H1 (cell line): ENCODE data around the gene RASD2. TPM values are rescaled to one million over a fixed set of nuclear protein-coding genes. Genes with fewer than 3 reads are reported as not detected.

Experiments used
- CTCF ChIA-PET: fragments of 300-600 bp; sonication (Branson Sonifier 250); formaldehyde crosslinking; loops from one replicate; lab custom pipeline; 2021; ENCODE audit not compliant: partially characterized antibody; lab: Charles Lee
- POLR2A ChIA-PET: fragments of 300-600 bp; sonication (Branson Sonifier 250); formaldehyde crosslinking; loops from one replicate; lab custom pipeline; 2021; ENCODE audit warnings: inconsistent platforms; ENCODE audit not compliant: partially characterized antibody; lab: Charles Lee
- DNase-seq, 2 experiments: peaks; one replicate each; pipeline versions ENCODE4 v3.0.0 to v3.0.0-alpha.2; 2010 to 2022; ENCODE audit warnings: low spot score in 2 of 2, low read depth in 1 of 2, mixed read lengths in 1 of 2
- FAIRE-seq: peaks from 2 replicates; lab custom pipeline; 2011; peaks lifted over from hg19 to GRCh38; lab: Jason Lieb, UNC
- H2AFZ ChIP-seq: 2 replicates; pipeline ENCODE4 v1.8.1; 2012; ENCODE audit warnings: low read length, inconsistent platforms
- H2AK5ac ChIP-seq: 2 replicates; pipeline ENCODE4 v1.6.1; 2013; ENCODE audit warnings: low read depth, low read length
- H2BK120ac ChIP-seq: replicated peaks from 2 replicates; pipeline ENCODE3; 2013; ENCODE audit warnings: low read depth, low read length, inconsistent platforms
- H2BK12ac ChIP-seq: 2 replicates; pipeline ENCODE4 v1.6.1; 2013; ENCODE audit warnings: low read depth, low read length
- H2BK15ac ChIP-seq: 2 replicates; pipeline ENCODE4 v1.6.1; 2013; ENCODE audit warnings: low read length
- H2BK20ac ChIP-seq: 2 replicates; pipeline ENCODE4 v1.6.1; 2013; ENCODE audit warnings: low read length
- H2BK5ac ChIP-seq: 2 replicates; pipeline ENCODE4 v1.6.1; 2013; ENCODE audit warnings: low read depth, low read length
- H3K14ac ChIP-seq: 2 replicates; pipeline ENCODE4 v1.6.1; 2013; ENCODE audit warnings: inconsistent platforms; ENCODE audit not compliant: insufficient read length
- H3K18ac ChIP-seq: 2 replicates; pipeline ENCODE4 v1.6.1; 2013; ENCODE audit warnings: low read length; ENCODE audit errors: extremely low read depth
- H3K23ac ChIP-seq: 2 replicates; pipeline ENCODE4 v1.6.1; 2013; ENCODE audit warnings: inconsistent platforms; ENCODE audit not compliant: insufficient read length
- H3K23me2 ChIP-seq: 2 replicates; pipeline ENCODE4 v1.6.1; 2013; ENCODE audit warnings: low read depth, low read length
- H3K27ac ChIP-seq: 2 replicates; pipeline ENCODE4 v1.6.1; 2011; ENCODE audit warnings: low read depth, low read length, inconsistent platforms
- H3K27me3 ChIP-seq, 4 experiments: replicated peaks in 1 of 4; 1 replicate in 1 of 4; 2 replicates in 3 of 4; pipeline versions ENCODE4 v1.6.1 to v1.8.1; 2011 to 2013; ENCODE audit warnings: low read length in 3 of 4, mild to moderate bottlenecking in 3 of 4, inconsistent platforms in 2 of 4, mixed read lengths in 2 of 4, moderate library complexity in 1 of 4; ENCODE audit not compliant: control insufficient read depth in 3 of 4, insufficient read depth in 3 of 4; ENCODE audit errors: extremely low read depth in 1 of 4
- H3K36me3 ChIP-seq, 4 experiments: 2 replicates each; pipeline versions ENCODE4 v1.6.1 to v1.8.1; 2011 to 2013; ENCODE audit warnings: mild to moderate bottlenecking in 4 of 4, low read length in 3 of 4, moderate library complexity in 2 of 4, control low read depth in 1 of 4, inconsistent platforms in 1 of 4; ENCODE audit not compliant: insufficient read depth in 4 of 4, control insufficient read depth in 2 of 4
- H3K4ac ChIP-seq: replicated peaks from 2 replicates; pipeline ENCODE3; 2013; ENCODE audit warnings: low read length, low read depth, mixed read lengths, inconsistent platforms; ENCODE audit not compliant: insufficient read length
- H3K4me1 ChIP-seq, 4 experiments: replicated peaks in 1 of 4; 1 replicate in 1 of 4; 2 replicates in 3 of 4; pipeline versions ENCODE4 v1.6.1 to v1.8.1; 2011 to 2013; ENCODE audit warnings: low read length in 3 of 4, inconsistent platforms in 2 of 4, mixed read lengths in 1 of 4; ENCODE audit not compliant: insufficient read depth in 4 of 4, control insufficient read depth in 3 of 4
- H3K4me2 ChIP-seq, 2 experiments: 2 replicates each; pipeline versions ENCODE4 v1.6.1 to v1.8.1; 2011 to 2013; ENCODE audit warnings: low read depth in 2 of 2, low read length in 2 of 2, control low read depth in 1 of 2, inconsistent platforms in 1 of 2, mild to moderate bottlenecking in 1 of 2; ENCODE audit not compliant: insufficient read depth in 1 of 2
- H3K4me3 ChIP-seq, 4 experiments: fragments of 200-600, 300-600 bp in 1 of 4; sonication (generic), shearing (Covaris generic), sonication (Bioruptor Twin) in 1 of 4; 2 replicates each; pipeline versions ENCODE4 v1.5.1 to v1.8.1; 2011 to 2016; ENCODE audit warnings: low read length in 4 of 4, low read depth in 3 of 4, control low read depth in 2 of 4, inconsistent platforms in 2 of 4, mild to moderate bottlenecking in 2 of 4, mixed read lengths in 1 of 4, moderate library complexity in 1 of 4; ENCODE audit not compliant: insufficient read depth in 2 of 4; ENCODE audit errors: extremely low read depth in 1 of 4
- H3K56ac ChIP-seq: replicated peaks from 2 replicates; pipeline ENCODE3; 2013; ENCODE audit warnings: low read depth, mild to moderate bottlenecking, mixed read lengths, low read length, inconsistent platforms; ENCODE audit not compliant: insufficient read length
- H3K79me1 ChIP-seq: 2 replicates; pipeline ENCODE4 v1.6.1; 2013; ENCODE audit warnings: low read depth, low read length, control low read depth
- H3K79me2 ChIP-seq, 2 experiments: 2 replicates each; pipeline versions ENCODE4 v1.6.1 to v1.8.1; 2012 to 2013; ENCODE audit warnings: low read length in 2 of 2, mild to moderate bottlenecking in 2 of 2, inconsistent platforms in 1 of 2; ENCODE audit not compliant: insufficient read depth in 2 of 2, control insufficient read depth in 1 of 2
- H3K9ac ChIP-seq, 4 experiments: replicated peaks in 1 of 4; 1 replicate in 1 of 4; 2 replicates in 3 of 4; pipeline versions ENCODE4 v1.6.1 to v1.8.1; 2011 to 2013; ENCODE audit warnings: low read depth in 3 of 4, low read length in 3 of 4, control low read depth in 2 of 4, mild to moderate bottlenecking in 2 of 4, moderate library complexity in 2 of 4, inconsistent platforms in 1 of 4; ENCODE audit errors: extremely low read depth in 1 of 4
- H3K9me3 ChIP-seq, 2 experiments: 2 replicates each; pipeline versions ENCODE4 v1.6.1 to v1.8.1; 2012 to 2013; ENCODE audit warnings: mild to moderate bottlenecking in 2 of 2, moderate library complexity in 2 of 2, control low read depth in 1 of 2, inconsistent platforms in 1 of 2, low read depth in 1 of 2, low read length in 1 of 2, mixed read lengths in 1 of 2; ENCODE audit not compliant: insufficient read depth in 2 of 2
- H4K20me1 ChIP-seq, 2 experiments: replicated peaks in 1 of 2; 2 replicates each; pipeline versions ENCODE3 to v1.8.1; 2011 to 2013; ENCODE audit warnings: inconsistent platforms in 2 of 2, low read length in 2 of 2, mild to moderate bottlenecking in 1 of 2; ENCODE audit not compliant: insufficient read depth in 2 of 2, control insufficient read depth in 1 of 2
- H4K5ac ChIP-seq: 2 replicates; pipeline ENCODE4 v1.6.1; 2013; ENCODE audit warnings: low read length, low read depth, mixed read lengths, inconsistent platforms; ENCODE audit not compliant: insufficient read length
- H4K8ac ChIP-seq: 2 replicates; pipeline ENCODE4 v1.8.0; 2013; ENCODE audit warnings: mild to moderate bottlenecking, moderate library complexity, low read length, inconsistent platforms; ENCODE audit not compliant: insufficient read depth; ENCODE audit errors: extremely low read depth
- H4K91ac ChIP-seq: replicated peaks from 2 replicates; pipeline ENCODE3; 2013; ENCODE audit warnings: low read length, mixed read lengths, inconsistent platforms; ENCODE audit not compliant: insufficient read length
- NRF1 ChIP-seq: IDR thresholded peaks from 2 replicates; pipeline ENCODE4 v1.6.1; 2011; ENCODE audit warnings: mild to moderate bottlenecking, low read depth, low read length, improper control_type of control experiment
- PHF8 ChIP-seq: fragments of 200-600 bp; sonication (generic); conservative IDR thresholded peaks from 2 replicates; pipeline ENCODE4 v1.7.1; 2012; ENCODE audit warnings: low read depth, mild to moderate bottlenecking, inconsistent platforms, low read length, moderate library complexity
- POU5F1 ChIP-seq: IDR thresholded peaks from 2 replicates; pipeline ENCODE4 v1.6.1; 2011; ENCODE audit warnings: low read depth, mild to moderate bottlenecking, low read length, moderate library complexity
- RFX5 ChIP-seq: IDR thresholded peaks from 2 replicates; pipeline ENCODE4 v1.6.1; 2011; ENCODE audit warnings: low read depth, low read length, improper control_type of control experiment, borderline replicate concordance
- WGBS, 2 experiments: shearing (Covaris generic) in 1 of 2; methylation state at CpG; one replicate each; pipeline versions ENCODE4 v1.1.6 to v1.1.7; 2013 to 2015; ENCODE audit warnings: low lambda C conversion rate in 2 of 2, mixed read lengths in 2 of 2, inconsistent platforms in 1 of 2, low coverage in 1 of 2, missing lambda C conversion rate in 1 of 2; ENCODE audit not compliant: insufficient replicate concordance in 2 of 2, insufficient coverage in 1 of 2, insufficient read length in 1 of 2; ENCODE audit errors: extremely low coverage in 1 of 2, missing lambda C conversion rate in 1 of 2; 5-methylcytosine and 5-hydroxymethylcytosine counted together
- polyA plus RNA-seq, 7 experiments: library from polyadenylated mRNA; depleted of rRNA in 3 of 7; stranded (reverse) in 5 of 7; unstranded in 2 of 7; fragments of >200 nt in 5 of 7; fragments of 200-250 nt in 2 of 7; gene quantifications; 1 replicate in 5 of 7; 2 replicates in 1 of 7; 4 replicates in 1 of 7; pipeline versions ENCODE4 v1.2.1 to v1.2.3, GENCODE V29; 2011 to 2013; ENCODE audit warnings: missing spikeins in 2 of 7, mixed read lengths in 2 of 7
- total RNA-seq: library from RNA; stranded (reverse); fragmentation: NEBNext Ultra II Directional; extraction: Animal tissue kit (Norgen Biotek cat#: 25700); gene quantifications from 2 replicates; pipeline ENCODE4 v1.2.1, GENCODE V29; 2021
- TF ChIP-seq, protein P1 (sequence below): IDR thresholded peaks from 2 replicates; pipeline ENCODE4 v1.6.1; 2012; ENCODE audit warnings: inconsistent platforms

RASD2 gene
- total and polyA plus RNA-seq, 2 of the 8 experiments (the other 6 are each of a cell fraction or from before 2014, with no cell fraction given) = 1.9 to 5.1 TPM

DNA sequence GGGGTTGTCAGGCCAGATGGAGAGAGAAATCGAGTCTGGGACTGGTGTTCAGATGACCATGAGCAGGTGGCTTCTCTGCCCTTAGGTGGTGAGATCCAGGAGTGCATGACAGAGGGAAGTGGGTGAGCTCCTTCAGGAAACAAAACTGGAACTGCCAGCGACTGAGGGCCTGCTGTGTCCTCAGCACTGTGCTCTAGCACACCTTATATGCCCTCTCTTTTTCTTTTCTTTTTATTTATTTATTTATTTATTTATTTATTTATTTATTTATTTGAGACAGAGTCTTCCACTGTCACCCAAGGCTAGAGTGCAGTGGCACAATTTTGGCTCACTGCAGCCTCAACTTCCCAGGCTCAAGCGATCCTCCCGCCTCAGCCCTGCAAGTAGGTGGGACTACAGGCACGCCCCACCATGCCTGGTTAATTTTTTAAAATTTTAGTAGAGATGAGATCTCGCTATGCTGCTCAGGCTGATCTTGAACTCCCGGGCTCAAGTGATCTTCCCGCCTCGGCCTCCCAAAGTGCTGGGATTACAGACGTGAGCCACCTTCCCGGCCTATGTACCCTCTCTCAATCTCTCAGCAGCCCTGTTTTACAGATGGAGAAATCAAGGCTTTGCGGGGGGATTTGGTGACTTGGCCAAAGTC, 14.8 kb upstream of the RASD2 start:
- no peak overlapping the region for H2AFZ ChIP-seq
- no peak overlapping the region for H2AK5ac ChIP-seq
- peaks cover 0 to 7% (median 1%) of the 10 kb centered on the region in 4 experiments; a peak in 3 of 7 replicates for H3K4me1 ChIP-seq
- TF ChIP-seq, protein P1, sequence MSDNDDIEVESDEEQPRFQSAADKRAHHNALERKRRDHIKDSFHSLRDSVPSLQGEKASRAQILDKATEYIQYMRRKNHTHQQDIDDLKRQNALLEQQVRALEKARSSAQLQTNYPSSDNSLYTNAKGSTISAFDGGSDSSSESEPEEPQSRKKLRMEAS = no peak
- TF ChIP-seq NRF1 (no peak), PHF8 (no peak), RFX5 (no peak), POU5F1 (no peak)
- no peaks in the 10 kb centered on the region for H3K79me1 ChIP-seq
- H3K9ac ChIP-seq = no peak overlapping the region
- H3K23me2 ChIP-seq = no peaks in the 10 kb centered on the region; the same call in 1 of the 2 replicates
- FAIRE-seq (no peak), DNase-seq (no peak)
- H3K4ac ChIP-seq = no peak overlapping the region
- no peak overlapping the region for H2BK12ac ChIP-seq
- H3K9me3 ChIP-seq = no peaks in the 10 kb centered on the region
- no peak overlapping the region for H3K27ac ChIP-seq
- no peak overlapping the region for H3K14ac ChIP-seq
- H3K4me2 ChIP-seq = no peak overlapping the region
- WGBS, 2 experiments = 82% methylated on average over 12 of the region's 12 CpGs; no CpG with 5 or more reads in 1 of the 2 experiments
- H3K79me2 ChIP-seq = no peaks in the 10 kb centered on the region
- H2BK120ac ChIP-seq = no peak overlapping the region
- no peak overlapping the region for H3K4me3 ChIP-seq
- H3K27me3 ChIP-seq = no peaks in the 10 kb centered on the region; a peak in 1 of 7 replicates
- no peaks in the 10 kb centered on the region for H3K36me3 ChIP-seq
- no peak overlapping the region for H4K5ac ChIP-seq
- CTCF ChIA-PET = interaction anchor here (0.9 to 6.0 kb wide), 4 partner anchors 9 to 26 kb away, joined by 3 to 37 read pairs (median 8); partner anchors contain the start of gene RASD2
- no peak overlapping the region for H2BK15ac ChIP-seq
- no peak overlapping the region for H4K91ac ChIP-seq
- H4K8ac ChIP-seq = no peak overlapping the region
- H2BK20ac ChIP-seq = no peak overlapping the region
- H3K23ac ChIP-seq = no peak overlapping the region
- no peaks in the 10 kb centered on the region for H4K20me1 ChIP-seq
- H3K18ac ChIP-seq = no peak overlapping the region
- POLR2A ChIA-PET = interaction anchor here (0.9 kb wide), 1 partner anchor 15 kb away, joined by 3 read pairs; the partner anchor contains the start of gene RASD2
- H3K56ac ChIP-seq = no peak overlapping the region
- H2BK5ac ChIP-seq = no peak overlapping the region
